HPDE6-E6E7 (cell line): ENCODE measurements around the gene MAPK1IP1L.
"Not testable (repeated sequence)": the region's sequence is repeated elsewhere in the genome, so short reads cannot be mapped to it uniquely, and the experiment has no call there.

Source experiments
- DNase-seq: peaks from one replicate; pipeline ENCODE4 v3.0.0; 2011; ENCODE audit warnings: missing footprints; ENCODE audit errors: extremely low spot score

The MAPK1IP1L gene

DNA sequence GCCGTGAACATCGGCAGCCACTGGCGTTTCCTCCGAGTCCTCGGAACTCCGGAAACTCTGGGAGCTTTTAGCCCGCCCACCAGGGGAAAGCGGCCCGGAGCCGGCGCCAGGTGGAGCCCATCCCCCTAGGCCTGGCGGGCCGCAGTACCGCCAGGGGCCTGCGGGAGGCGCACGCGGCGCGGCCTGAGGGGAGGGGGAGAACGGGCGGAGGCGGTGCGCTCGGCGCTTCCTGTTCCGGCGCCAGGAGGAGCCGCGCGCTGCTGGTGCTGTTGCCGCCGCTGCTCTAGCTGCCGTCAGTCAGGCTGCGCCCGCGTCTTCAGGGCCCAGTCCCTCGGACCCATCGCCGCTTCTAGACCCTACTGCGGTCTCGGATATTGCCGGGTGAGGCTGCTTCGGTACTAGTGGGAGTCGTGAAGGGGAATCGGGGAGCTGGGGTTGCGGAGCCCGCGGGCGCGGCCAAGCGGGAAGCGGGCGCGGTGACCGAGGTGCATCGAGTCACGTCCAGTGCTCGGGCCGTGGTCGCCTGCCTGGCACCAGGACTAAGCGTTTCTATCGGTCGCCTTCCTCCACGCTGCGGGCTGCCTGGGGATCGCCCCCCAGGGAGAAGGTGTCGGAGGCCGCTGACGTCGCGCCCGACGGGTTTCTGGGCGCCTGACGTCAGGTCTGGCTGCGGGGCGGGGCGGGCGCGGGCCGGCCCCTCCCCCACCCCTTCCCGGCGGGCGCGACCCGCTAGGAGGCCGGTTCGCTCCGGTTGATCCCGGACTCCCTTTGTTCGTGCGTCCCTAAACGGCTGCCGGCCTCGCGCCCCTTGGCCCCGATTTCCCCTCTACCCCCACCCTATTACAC lies at the start of gene MAPK1IP1L:
Gene MAPK1IP1L (plus strand): TSS at position 225 of the 846 bp plus-strand sequence. CDS start 10,037 bp downstream, outside the sequence.
- peak; percentile 90 for DNase-seq

DNA sequence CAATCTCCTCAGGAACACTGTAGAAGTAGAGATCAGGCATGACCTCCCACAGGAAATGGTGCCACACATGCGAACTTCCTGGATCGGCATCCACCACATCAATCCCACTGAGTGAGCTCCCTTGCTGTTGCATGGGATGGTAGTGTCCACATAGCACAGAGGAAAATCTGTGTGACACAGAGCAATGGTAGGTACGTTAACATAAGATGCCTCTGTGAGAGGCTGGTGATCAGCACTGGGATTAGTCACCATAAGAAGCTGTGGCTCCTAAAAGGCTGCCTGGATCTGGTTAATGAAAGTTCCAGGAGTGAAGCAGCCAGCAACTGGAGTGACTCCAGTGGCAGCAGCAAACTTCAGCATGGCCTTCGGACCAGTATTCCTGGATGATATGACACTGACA lies 46.4 kb upstream of the MAPK1IP1L start:
- no peak for DNase-seq

DNA sequence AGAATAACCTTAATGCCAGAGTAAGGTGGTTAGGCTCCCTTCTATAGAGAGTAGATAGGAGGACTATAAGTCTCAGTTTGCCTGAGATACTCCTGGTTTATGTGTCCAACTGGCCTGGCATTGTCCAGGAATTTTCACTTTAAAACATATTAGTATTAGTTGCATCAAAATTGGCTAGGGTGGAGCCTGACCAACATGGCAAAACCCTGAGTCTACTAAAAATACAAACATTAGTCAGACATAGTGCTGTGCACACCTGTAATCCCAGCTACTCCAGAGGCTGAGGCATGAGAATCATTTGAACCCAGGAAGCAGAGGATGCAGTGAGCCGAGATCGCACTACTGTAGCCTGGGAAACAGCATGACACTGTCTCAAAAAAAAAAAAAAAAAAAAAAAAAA lies 36.4 kb upstream of the MAPK1IP1L start:
- no peak for DNase-seq

DNA sequence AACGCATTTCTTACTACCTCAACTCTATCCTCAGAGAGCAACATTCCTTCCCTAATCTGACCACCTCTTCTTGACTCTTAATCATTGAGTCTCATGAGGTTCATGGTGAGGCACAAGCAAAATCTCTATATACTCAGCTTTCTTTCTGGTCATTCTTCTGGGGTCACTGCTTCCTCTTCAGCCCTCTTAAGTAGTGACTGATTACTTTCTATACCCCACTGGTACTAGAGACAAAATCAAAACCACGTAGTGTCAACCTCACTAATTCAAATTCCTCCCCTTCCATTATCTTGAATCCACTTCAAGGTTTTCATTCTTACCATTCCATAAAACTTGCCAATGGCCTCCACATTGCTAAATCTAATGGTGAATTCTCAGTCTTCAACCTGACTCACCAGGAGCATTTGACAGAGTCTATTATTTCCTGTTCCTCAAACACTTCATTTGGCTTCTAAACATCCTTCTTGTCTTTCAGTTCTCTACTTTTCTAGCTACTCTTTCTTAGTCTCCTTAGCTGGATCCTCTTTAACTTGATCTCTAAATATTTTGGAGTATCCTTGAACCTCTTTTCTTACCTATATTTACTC lies 31.4 kb upstream of the MAPK1IP1L start:
- no peak for DNase-seq

DNA sequence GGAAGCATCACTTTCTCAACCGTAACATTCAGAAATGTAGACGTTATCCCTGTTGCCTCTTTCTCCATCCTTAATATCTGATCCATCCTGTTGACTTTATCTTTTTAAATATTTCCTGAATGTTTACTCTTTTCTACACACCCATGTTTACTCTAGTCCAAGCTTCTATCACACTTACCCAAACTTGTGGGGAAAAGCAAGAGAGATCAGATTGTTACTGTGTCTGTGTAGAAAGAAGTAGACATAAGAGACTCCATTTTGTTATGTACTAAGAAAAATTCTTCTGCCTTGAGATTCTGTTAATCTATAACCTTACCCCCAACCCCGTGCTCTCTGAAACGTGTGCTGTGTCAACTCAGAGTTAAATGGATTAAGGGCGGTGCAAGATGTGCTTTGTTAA lies 27.1 kb upstream of the MAPK1IP1L start:
- DNase-seq, result not testable (repeated sequence)

DNA sequence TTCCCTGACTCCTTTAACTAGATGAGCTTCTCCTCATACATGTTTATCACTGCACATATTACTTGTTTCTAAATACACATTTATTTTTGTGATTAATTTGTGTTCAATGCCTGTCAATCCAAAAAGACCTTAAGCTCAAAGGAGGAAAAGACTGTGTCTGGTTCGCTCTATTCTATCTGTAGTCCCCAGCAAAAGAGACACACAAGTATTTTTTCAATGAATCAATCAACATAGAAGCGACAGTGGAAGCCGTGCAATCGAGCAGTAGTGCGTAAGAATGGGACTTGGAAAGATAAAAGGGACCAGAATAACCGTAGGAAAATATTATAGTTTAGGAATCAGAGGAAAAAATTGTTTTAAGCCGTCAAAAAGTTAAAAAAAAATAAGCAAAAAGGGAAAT lies 25.5 kb upstream of the MAPK1IP1L start:
- no peak for DNase-seq

DNA sequence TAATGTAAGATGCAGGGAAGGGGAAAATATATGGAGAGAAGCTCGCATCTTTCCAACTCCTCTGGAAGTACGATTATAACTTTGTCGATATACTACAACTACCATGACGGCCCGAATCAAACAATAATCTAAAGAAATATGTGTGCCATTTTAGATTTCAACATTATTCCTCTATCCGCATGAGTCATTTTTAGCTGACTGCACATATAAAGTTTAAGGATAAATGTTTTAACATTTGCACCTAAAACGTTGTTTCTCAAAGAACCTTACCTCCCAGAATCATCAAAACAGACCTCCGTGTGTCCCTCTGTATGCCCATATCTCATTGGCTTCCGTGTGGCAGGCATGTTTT lies 25.0 kb upstream of the MAPK1IP1L start:
- no peak for DNase-seq

DNA sequence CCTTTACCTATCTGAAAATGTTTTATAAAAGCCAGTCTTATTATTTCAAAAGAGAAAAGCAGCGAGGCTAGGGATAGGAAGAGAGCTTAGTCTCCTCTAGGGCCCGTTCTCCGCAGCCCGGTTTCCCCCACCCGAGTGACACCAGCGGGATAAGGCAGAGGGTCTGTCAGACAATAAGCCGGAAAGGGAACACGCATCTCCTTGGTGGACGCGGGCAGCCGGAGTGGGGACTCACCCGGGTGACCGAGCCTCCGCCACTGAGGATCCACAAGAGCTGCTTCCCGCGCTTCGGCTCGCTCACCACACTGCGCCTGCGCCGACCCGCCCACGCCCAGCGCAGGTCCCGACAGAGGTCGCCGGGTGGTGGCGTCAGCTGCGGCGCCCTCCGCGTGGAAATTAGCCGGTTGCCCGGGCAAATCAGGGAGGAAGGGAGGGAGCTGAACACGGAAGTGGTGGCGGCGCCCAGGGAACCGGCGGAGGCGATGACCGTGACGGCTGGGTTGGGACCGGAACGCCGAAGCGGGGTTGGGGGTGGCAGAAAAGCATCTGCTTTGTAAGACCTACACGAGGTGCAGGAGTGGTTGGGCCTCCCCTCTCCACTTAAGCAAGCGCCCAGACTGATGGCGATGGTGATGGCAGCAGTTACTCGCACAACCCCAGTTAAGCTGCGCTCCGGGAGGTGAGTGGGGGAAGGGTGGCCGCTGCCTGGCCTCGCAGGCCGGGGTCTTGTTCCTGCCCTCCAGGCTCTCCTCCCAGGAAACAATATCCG lies 24.5 kb upstream of the MAPK1IP1L start, which contains the start of the genes SOCS4 and WDHD1:
Gene SOCS4 (plus strand): TSS at position 444 of the 769 bp plus-strand sequence. CDS start 15,806 bp downstream, outside the sequence.
Gene WDHD1 (minus strand): TSS at position 307 of the 769 bp plus-strand sequence. CDS start 312 bp downstream, outside the sequence.
- DNase-seq, result peak; percentile 92

DNA sequence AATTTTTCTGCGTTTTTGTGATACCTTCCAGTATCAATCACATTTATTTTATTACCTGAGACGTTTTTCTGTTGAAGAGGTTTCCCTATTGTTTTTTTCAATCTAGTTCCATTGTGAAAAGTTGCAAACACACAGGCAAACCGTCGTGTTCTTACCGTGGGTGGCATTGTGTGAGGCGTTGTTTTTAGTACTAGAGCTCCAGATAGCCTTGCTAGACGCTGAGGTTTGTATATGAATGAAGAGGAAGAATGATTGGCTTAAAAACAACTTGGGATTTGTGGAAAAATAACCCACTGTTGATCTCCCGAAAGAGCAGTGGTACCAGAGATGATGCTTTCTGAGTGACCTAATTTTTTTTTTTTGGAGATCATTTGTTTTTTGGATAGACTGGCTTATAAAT lies 23.4 kb upstream of the MAPK1IP1L start:
- no peak for DNase-seq

DNA sequence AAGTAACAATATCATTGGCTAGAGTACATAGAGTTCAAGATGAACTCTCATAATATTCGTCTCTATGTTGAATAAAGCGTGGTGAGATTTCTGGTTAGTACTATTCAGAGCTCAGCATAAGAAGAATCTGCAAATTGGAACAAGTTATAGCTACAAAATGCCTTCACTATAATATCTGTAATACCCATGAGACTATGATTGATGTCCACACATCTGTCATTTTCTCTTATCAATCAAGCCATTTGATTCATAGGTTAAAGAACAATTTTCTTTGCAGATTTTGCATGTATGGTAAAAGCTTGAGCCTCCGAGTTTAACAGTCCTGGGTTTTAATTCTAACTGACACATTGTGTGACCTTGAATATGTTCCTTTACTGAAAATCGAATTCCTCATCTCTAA lies 23.0 kb upstream of the MAPK1IP1L start:
- DNase-seq, result no peak

DNA sequence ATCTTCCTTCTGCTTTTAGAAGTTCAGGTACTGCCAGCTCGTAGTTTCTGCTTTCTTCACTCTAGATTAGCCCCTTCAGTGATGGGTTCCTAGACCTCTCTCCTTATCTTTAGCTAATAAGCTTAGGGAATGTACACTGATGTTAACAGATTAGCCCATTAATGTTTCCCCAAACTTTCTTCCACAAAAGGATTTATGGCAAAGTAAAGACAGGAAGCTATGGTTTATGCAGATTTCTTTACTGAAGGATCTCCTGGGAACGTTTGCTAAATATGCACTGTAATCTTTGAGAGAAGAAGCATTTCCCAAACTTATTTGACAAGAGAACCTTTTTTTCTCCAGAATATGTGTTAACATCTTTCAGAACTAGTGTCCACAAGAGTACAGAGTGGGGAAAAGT lies 20.3 kb upstream of the MAPK1IP1L start:
- DNase-seq, result no peak

DNA sequence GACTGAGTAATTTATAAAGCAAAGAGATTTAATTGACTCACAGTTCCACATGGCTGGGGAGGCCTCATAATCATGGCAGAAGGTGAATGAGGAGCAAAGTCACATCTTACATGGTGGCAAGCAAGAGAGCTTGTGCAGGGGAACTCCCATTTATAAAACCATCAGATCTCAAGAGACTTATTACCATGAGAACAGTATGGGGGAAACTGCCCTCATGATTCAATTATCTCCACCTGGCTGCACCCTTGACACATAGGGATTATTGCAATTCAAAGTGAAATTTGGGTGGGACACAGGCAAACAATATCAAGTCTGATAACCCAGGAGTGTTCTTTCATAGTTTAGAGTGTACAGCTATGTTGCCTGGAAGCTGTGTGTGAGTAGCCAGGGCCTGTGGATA lies 13.5 kb upstream of the MAPK1IP1L start:
- not testable (repeated sequence) for DNase-seq

DNA sequence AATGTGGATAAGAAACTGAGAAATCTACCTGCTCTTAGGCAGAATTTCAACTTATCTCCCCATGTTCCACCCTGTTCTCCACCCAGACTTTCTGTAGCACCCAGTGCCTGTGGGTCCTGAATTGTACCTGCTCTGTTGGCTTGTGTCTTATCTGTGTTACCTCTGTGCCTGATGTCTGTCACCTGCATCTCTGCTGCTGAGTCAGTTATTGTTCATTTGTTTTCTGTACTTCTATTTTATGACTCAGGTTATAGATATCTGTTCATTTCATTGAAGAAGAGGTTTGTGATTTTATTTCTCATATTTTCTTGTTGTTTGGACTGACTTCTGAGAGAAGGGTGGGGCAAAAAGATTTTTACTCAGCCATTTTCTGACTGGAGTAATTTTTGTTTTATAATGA lies 12.7 kb upstream of the MAPK1IP1L start:
- DNase-seq, result peak; percentile 38

DNA sequence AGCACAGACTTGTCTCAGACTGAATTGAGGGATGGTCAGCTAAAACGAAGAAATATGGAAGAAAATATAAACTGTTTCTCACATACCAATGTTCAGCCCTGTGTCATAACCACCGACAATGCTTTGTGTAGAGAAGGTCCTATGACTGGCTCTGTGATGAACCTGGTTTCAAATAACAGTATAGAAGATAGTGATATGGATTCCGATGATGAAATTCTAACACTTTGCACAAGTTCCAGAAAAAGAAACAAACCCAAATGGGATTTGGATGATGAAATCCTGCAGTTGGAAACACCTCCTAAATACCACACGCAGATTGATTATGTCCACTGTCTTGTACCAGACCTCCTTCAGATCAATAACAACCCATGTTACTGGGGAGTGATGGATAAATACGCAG lies 7.9 kb upstream of the MAPK1IP1L start:
- no peak for DNase-seq

DNA sequence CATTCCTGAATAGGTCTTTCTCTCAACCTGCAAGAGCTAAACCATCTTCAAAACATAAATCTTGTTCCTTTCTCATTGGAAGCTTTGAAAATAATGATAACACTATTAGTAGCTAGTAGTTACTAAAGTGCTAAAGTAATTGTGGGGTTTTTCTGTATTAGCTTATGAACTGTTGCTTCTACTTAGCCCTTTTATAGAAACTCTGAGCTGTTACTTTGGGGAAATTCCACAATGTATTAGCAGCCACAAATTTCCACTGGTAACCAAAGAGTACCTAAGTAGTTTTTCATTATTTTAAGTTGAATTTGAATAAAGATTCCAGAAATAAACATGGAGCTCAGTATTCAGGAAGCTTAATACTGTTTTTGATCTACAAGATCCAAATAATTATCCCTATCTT lies 6.4 kb upstream of the MAPK1IP1L start:
- no peak for DNase-seq

DNA sequence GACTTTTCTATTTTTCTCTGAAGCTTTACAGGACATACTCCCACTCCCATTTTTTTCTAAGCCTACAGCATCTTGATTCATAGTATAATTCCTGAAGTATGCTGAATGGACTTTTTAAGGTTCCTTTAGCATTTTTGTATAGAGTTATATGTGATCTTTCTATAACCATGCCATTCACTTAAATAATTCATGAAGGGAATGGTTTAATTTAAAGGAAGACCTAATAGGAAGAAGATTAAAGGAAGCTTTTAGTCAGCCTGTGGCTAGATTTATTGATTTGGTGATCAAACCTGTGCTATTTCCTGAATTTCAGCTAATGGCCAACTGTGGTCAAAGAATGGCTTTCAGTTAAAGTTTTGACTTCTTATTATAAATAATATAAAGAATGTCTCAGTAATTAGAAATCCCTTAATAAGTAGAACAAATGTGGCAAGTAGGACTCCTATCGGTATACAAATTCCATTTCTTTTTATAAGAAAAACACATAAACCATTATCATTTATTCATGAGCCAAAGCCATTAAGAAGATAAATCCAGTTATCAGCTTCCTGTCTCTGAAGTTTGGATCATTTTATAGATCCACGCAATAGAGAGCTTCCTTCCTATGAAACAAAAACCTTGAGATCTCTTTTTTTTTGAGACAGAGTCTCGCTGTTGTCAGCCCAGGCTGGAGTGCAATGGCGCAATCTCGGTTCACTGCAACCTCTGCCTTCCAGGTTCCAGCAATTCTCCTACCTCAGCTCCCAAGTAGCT lies 4.0 kb upstream of the MAPK1IP1L start:
- no peak for DNase-seq

DNA sequence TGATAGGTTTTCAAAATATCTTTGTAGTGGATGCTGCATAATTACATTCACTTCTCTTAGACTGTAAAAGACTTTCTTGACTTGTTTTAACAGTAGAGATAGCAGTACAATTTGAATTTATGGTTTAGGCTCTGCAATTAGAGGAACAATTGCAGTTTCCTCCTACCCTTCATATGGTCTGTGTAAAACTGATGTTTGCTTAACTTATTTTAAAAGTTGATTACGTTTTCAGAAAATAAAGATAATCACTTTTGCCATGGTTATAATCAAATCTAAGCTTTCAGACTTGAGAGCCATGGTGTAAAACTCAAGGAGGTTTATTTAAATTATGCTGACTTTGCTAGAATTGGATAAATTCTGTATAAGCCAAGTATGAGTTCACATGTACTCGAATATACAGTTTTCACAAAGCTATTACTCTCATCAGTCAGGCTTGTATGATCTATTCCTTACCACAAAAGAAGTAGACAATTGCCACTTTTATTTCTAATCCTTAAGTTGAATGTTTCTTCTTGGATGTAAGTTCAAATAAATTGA lies 2.5 kb upstream of the MAPK1IP1L start:
- DNase-seq, result no peak

DNA sequence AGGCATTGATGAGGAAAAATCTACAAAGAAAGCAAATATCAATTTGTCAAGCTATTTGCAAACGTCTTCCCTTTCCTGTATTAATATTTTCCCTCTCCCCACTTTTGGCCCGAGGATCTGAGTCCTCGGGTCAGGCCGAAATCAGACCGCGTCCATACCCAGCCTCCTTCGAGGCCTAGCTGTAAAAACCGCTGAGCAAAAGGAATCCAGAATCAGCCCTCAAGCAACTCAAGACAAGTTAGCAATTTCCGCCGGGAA lies 353 bp upstream of the MAPK1IP1L start:
- DNase-seq, result no peak

DNA sequence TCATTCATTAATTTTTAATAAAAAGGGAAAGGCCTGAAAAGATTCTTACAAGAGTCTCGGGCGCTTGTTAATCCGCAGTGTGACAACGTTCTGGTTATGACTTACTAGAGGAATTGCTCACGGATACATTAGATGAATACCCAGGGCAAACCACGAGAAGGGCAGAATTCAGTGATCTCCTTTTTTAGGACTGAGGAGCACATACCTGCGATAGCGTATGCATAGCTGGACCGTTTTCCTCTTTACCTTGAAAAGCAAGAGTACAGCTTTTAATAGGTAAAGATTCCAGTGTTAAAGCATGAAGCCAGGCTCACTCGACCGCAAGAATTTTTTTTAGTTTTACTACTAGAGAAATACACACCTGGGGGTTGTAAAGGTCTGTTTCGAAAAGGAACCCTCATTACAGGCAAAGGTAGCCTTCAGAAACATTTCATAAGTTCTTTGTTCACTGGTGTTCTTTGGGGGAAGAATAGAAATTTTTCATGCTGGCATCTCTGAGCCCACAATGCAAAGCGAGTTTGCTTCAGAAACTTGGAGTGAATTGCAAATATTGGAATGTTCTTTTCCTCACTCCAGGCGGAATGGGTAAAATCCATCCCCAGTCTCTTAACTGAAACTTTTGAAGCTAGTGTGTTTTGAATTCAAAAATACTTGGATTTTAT lies 953 bp downstream of the MAPK1IP1L start:
- no peak for DNase-seq

DNA sequence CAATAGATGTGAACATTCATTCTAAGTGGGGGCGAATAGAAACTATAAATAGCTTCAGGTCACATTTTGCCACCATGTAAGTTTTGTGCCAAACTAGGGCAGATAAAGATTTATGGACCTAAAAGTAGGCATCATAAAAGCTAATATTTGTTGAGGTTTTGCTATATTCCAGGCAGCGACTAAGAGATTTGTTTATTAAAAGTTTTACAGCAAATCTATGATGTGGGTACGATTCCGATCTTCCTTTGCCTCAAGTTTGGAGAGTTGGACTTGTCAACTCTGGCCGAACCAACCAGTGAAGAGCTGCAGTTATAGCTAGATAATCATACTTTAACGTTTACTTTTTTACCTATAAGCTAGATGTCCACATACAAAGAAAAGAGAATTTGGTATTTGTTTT lies 1.6 kb downstream of the MAPK1IP1L start:
- DNase-seq, result no peak

DNA sequence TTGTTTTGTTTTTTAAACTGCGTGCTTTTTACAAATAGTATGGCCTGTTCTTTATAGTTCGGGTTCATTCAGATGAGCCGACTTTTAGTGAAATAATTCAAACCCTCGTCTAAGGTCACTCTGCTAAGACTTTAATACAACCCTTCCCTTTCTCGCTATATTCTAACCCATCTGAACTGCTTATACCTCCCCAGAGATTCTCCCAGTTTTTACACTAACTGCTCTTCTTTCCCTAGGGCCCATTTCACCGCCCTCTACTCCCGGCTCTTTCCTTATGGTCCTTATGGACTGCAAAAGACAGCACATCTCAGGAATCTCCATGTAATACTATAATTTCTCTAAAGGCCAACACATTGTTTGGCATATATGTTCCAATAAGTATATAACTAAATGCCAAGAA lies 2.1 kb downstream of the MAPK1IP1L start:
- DNase-seq, result no peak
